Measurements from ENCODE around the gene NEK4. TPM values are rescaled to one million over a fixed set of nuclear protein-coding genes. Genes with fewer than 3 reads are reported as not detected.

NEK4 gene
- total and polyA plus RNA-seq, 2 donors = 9.5 to 18.7 TPM

GRCh38 chr3:52703341-52703740 is 67.4 kb downstream of the NEK4 start:
- H3K9me3 ChIP-seq (ENCODE audit: control insufficient read depth in 2 of 2, insufficient read depth in 1 of 2, low read length in 1 of 2) = no peaks in the 10 kb centered on the region
- no peak for DNase-seq (ENCODE audit: low read depth in 6 of 9, low spot score in 9 of 9)
- WGBS = 98% methylated on average over 7 of the region's 7 CpGs
- H3K27ac ChIP-seq (ENCODE audit: low read depth in 1 of 2, low read length in 1 of 2) = no peak overlapping the region
- H3K4me3 ChIP-seq (ENCODE audit: low read length in 2 of 2) = no peak overlapping the region
- peaks cover 0 to 11% of the 10 kb centered on the region in 2 donors for H3K36me3 ChIP-seq (ENCODE audit: control insufficient read depth in 2 of 2, insufficient read depth in 2 of 2, low read length in 1 of 2)
- no peaks in the 10 kb centered on the region for H3K27me3 ChIP-seq (ENCODE audit: control insufficient read depth in 2 of 2, insufficient read depth in 1 of 2, low read length in 1 of 2)
- H3K4me1 ChIP-seq (ENCODE audit: control insufficient read depth in 2 of 2, insufficient read depth in 2 of 2, low read length in 2 of 2) = peaks cover 22 to 30% of the 10 kb centered on the region in 2 donors

- H3K27me3 ChIP-seq (ENCODE audit: control insufficient read depth in 2 of 2, insufficient read depth in 1 of 2, low read length in 1 of 2) = no peaks in the 10 kb centered on the region
- no peak for DNase-seq (ENCODE audit: low read depth in 6 of 9, low spot score in 9 of 9)
- 98% methylated on average over 4 of the region's 4 CpGs for WGBS
Measured at GRCh38 chr3:52697632-52697965, 73.1 kb downstream of the NEK4 start.

DNA sequence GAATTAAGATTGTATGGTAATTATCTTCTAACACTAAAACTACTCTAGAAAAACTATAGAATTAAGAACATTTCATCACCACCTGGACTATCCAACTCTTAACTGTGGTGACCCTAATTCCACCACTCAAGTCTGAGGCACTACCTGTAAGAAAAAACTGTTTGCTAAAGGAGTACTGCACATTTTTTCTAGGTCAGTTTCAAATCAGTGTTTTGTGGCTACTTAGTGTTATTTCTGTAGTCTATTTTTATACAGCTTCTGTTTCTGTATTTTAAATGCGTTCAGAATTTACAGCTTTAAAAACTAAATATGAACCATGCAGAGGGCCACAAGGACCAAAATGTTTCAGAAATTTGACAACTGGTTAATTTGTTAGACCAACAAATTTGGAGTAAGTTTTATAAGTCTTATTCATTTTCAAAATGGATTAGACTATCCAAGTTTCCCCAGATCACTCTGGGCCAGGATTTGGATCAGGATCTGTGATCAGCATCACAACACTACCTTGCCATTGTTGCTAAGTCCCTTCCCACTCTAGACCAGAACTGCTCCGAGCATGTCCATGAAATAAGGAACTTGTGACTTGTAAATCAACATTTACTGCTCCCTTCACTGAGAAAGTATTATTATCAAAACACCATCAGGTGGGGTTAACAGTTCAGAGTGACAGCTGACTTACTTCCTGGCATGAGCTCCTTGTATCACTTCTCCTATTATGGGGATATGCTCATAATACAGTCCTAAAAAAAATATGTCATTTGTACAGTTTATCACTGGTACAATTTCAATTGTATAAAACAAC is 73.7 kb downstream of the NEK4 start:
- Histone ChIP-seq H3K27me3 (ENCODE audit: control insufficient read depth in 2 of 2, insufficient read depth in 1 of 2, low read length in 1 of 2) (no peaks in the 10 kb centered on the region), H3K4me1 (ENCODE audit: control insufficient read depth in 2 of 2, insufficient read depth in 2 of 2, low read length in 2 of 2) (no peaks in the 10 kb centered on the region), H3K36me3 (ENCODE audit: control insufficient read depth in 2 of 2, insufficient read depth in 2 of 2, low read length in 1 of 2) (peaks cover 44 to 63% of the 10 kb centered on the region in 2 donors), H3K4me3 (ENCODE audit: low read length in 2 of 2) (no peak overlapping the region), H3K27ac (ENCODE audit: low read depth in 1 of 2, low read length in 1 of 2) (no peak overlapping the region), H3K9me3 (ENCODE audit: control insufficient read depth in 2 of 2, insufficient read depth in 1 of 2, low read length in 1 of 2) (no peaks in the 10 kb centered on the region)
- no peak for DNase-seq (ENCODE audit: low read depth in 6 of 9, low spot score in 9 of 9)
- WGBS = 96% methylated on average over 2 of the region's 2 CpGs

More at GRCh38 chr3:52697632-52697965, 73.1 kb downstream of the NEK4 start:
- Histone ChIP-seq H3K4me1 (ENCODE audit: control insufficient read depth in 2 of 2, insufficient read depth in 2 of 2, low read length in 2 of 2) (no peaks in the 10 kb centered on the region), H3K27ac (ENCODE audit: low read depth in 1 of 2, low read length in 1 of 2) (no peak overlapping the region), H3K36me3 (ENCODE audit: control insufficient read depth in 2 of 2, insufficient read depth in 2 of 2, low read length in 1 of 2) (peaks cover 38 to 57% of the 10 kb centered on the region in 2 donors), H3K4me3 (ENCODE audit: low read length in 2 of 2) (no peak overlapping the region), H3K9me3 (ENCODE audit: control insufficient read depth in 2 of 2, insufficient read depth in 1 of 2, low read length in 1 of 2) (no peaks in the 10 kb centered on the region)

DNA sequence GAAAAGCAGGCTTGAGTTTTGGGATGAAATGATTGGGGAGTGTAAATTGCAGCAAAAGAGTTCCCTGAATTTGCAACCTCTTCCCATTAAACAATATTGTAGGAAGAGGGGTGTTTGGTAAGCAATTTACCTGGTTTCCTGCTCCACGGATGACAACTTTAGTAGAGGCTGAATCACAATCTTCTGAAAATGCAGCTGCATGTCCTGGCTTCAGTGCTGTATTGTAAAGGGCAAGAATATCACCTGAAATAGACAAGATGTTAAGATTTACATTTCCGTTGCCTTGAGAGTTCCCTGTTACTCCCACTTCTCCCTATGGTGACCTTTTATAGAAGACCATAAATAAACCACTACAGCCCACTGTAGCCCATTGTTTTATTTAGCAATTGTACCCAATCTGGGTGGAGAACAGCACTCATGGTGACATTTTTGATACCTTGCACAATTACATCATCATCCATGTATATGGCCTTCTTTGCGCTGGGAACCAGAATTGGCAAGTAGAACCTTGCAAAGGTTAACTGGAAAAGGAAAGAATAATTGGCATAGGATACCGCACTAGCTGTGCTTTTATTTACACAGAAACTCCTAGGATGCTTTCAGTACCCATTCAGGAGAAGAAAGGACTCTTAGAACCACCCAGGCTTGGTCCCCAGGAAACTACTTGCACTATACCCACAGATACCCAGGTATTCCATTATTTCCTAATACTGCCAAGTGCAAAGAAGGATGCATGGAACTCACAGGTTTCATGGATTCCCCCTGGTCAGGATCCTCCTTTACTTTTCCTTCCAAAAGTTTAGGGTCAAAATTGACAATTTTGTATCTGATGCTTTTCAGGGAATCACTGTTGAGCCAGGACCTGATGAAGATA is 74.7 kb downstream of the NEK4 start:
- Histone ChIP-seq H3K27me3 (ENCODE audit: control insufficient read depth in 2 of 2, insufficient read depth in 1 of 2, low read length in 1 of 2) (no peaks in the 10 kb centered on the region), H3K36me3 (ENCODE audit: control insufficient read depth in 2 of 2, insufficient read depth in 2 of 2, low read length in 1 of 2) (peaks cover 48 to 72% of the 10 kb centered on the region in 2 donors), H3K9me3 (ENCODE audit: control insufficient read depth in 2 of 2, insufficient read depth in 1 of 2, low read length in 1 of 2) (peaks cover 0 to 2% of the 10 kb centered on the region in 2 donors), H3K4me3 (ENCODE audit: low read length in 2 of 2) (no peak overlapping the region), H3K4me1 (ENCODE audit: control insufficient read depth in 2 of 2, insufficient read depth in 2 of 2, low read length in 2 of 2) (no peaks in the 10 kb centered on the region), H3K27ac (ENCODE audit: low read depth in 1 of 2, low read length in 1 of 2) (no peak overlapping the region)
- 98% methylated on average over 4 of the region's 4 CpGs for WGBS
- DNase-seq (ENCODE audit: low read depth in 6 of 9, low spot score in 9 of 9) = no peak

GRCh38 chr3:52694528-52695189 is 76.1 kb downstream of the NEK4 start:
- H3K9me3 ChIP-seq (ENCODE audit: control insufficient read depth in 2 of 2, insufficient read depth in 1 of 2, low read length in 1 of 2) = peaks cover 0 to 2% of the 10 kb centered on the region in 2 donors
- 95% methylated on average over 7 of the region's 7 CpGs for WGBS
- H3K27ac ChIP-seq (ENCODE audit: low read depth in 1 of 2, low read length in 1 of 2) = no peak overlapping the region
- no peaks in the 10 kb centered on the region for H3K27me3 ChIP-seq (ENCODE audit: control insufficient read depth in 2 of 2, insufficient read depth in 1 of 2, low read length in 1 of 2)
- H3K4me1 ChIP-seq (ENCODE audit: control insufficient read depth in 2 of 2, insufficient read depth in 2 of 2, low read length in 2 of 2) = no peaks in the 10 kb centered on the region
- H3K36me3 ChIP-seq (ENCODE audit: control insufficient read depth in 2 of 2, insufficient read depth in 2 of 2, low read length in 1 of 2) = peaks cover 55 to 80% of the 10 kb centered on the region in 2 donors
- DNase-seq (ENCODE audit: low read depth in 6 of 9, low spot score in 9 of 9) = no peak
- no peak overlapping the region for H3K4me3 ChIP-seq (ENCODE audit: low read length in 2 of 2)

- no peak overlapping the region for H3K27ac ChIP-seq (ENCODE audit: low read depth in 1 of 2, low read length in 1 of 2)
- H3K9me3 ChIP-seq (ENCODE audit: control insufficient read depth in 2 of 2, insufficient read depth in 1 of 2, low read length in 1 of 2) = peaks cover 0 to 2% of the 10 kb centered on the region in 2 donors
- peaks cover 68 to 93% of the 10 kb centered on the region in 2 donors for H3K36me3 ChIP-seq (ENCODE audit: control insufficient read depth in 2 of 2, insufficient read depth in 2 of 2, low read length in 1 of 2)
- H3K27me3 ChIP-seq (ENCODE audit: control insufficient read depth in 2 of 2, insufficient read depth in 1 of 2, low read length in 1 of 2) = no peaks in the 10 kb centered on the region
- H3K4me3 ChIP-seq (ENCODE audit: low read length in 2 of 2) = no peak overlapping the region
- DNase-seq (ENCODE audit: low read depth in 6 of 9, low spot score in 9 of 9) = no peak
- no peaks in the 10 kb centered on the region for H3K4me1 ChIP-seq (ENCODE audit: control insufficient read depth in 2 of 2, insufficient read depth in 2 of 2, low read length in 2 of 2)
Measured at GRCh38 chr3:52693071-52693470, 77.7 kb downstream of the NEK4 start.

DNA sequence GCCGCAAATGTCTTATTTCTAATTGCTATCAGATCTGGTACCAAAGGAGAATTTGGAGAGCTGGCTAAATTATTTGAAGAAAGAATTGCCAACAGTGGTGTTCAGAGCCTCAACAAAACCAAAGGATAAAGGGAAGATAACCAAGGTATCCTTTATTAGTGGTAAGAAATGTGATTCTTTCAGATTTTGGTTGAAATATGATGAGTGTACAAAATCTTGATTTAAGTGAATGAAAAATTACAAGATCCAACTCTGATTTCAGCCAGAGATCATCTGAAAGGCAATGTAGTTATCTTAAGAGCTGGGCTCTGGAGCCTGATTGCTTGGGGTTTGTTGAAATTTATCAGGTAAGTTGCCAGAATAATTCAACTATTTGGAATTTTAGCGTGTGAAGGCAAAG is 80.2 kb downstream of the NEK4 start:
- Histone ChIP-seq H3K9me3 (ENCODE audit: control insufficient read depth in 2 of 2, insufficient read depth in 1 of 2, low read length in 1 of 2) (peaks cover 0 to 6% of the 10 kb centered on the region in 2 donors), H3K36me3 (ENCODE audit: control insufficient read depth in 2 of 2, insufficient read depth in 2 of 2, low read length in 1 of 2) (peaks cover 58 to 83% of the 10 kb centered on the region in 2 donors), H3K27me3 (ENCODE audit: control insufficient read depth in 2 of 2, insufficient read depth in 1 of 2, low read length in 1 of 2) (no peaks in the 10 kb centered on the region), H3K4me1 (ENCODE audit: control insufficient read depth in 2 of 2, insufficient read depth in 2 of 2, low read length in 2 of 2) (peaks cover 7% of the 10 kb centered on the region in 2 donors), H3K27ac (ENCODE audit: low read depth in 1 of 2, low read length in 1 of 2) (no peak overlapping the region), H3K4me3 (ENCODE audit: low read length in 2 of 2) (no peak overlapping the region)
- DNase-seq (ENCODE audit: low read depth in 6 of 9, low spot score in 9 of 9) = no peak
- 96% methylated on average over 2 of the region's 2 CpGs for WGBS

- 98% methylated on average over 3 of the region's 3 CpGs for WGBS
- Histone ChIP-seq H3K36me3 (ENCODE audit: control insufficient read depth in 2 of 2, insufficient read depth in 2 of 2, low read length in 1 of 2) (peaks cover 46 to 70% of the 10 kb centered on the region in 2 donors), H3K4me1 (ENCODE audit: control insufficient read depth in 2 of 2, insufficient read depth in 2 of 2, low read length in 2 of 2) (peaks cover 7 to 9% of the 10 kb centered on the region in 2 donors), H3K27ac (ENCODE audit: low read depth in 1 of 2, low read length in 1 of 2) (no peak overlapping the region), H3K9me3 (ENCODE audit: control insufficient read depth in 2 of 2, insufficient read depth in 1 of 2, low read length in 1 of 2) (peaks cover 0 to 6% of the 10 kb centered on the region in 2 donors), H3K27me3 (ENCODE audit: control insufficient read depth in 2 of 2, insufficient read depth in 1 of 2, low read length in 1 of 2) (no peaks in the 10 kb centered on the region), H3K4me3 (ENCODE audit: low read length in 2 of 2) (no peak overlapping the region)
- no peak for DNase-seq (ENCODE audit: low read depth in 6 of 9, low spot score in 9 of 9)
Measured at GRCh38 chr3:52689151-52689550, 81.6 kb downstream of the NEK4 start.
